Esophagus muscularis mucosa (tissue), 4 donors: Measurements from ENCODE around the gene PTPRN2. TPM values are rescaled to one million over a fixed set of nuclear protein-coding genes. Genes with fewer than 3 reads are reported as not detected.

ENCODE experiments used
- DNase-seq: peaks from one replicate; pipeline ENCODE4 v3.0.0-alpha.2; 2017; ENCODE audit errors: extremely low spot score
- H3K27ac ChIP-seq, 4 donors: fragments of 200-600 bp; sonication (generic); replicated peaks in 1 of 4; 1 replicate in 3 of 4; 2 replicates in 1 of 4; pipeline ENCODE4 v1.5.1; 2016 to 2019; ENCODE audit warnings: mild to moderate bottlenecking in 1 of 4
- H3K27me3 ChIP-seq, 4 donors: fragments of 200-600 bp; sonication (generic); one replicate each; pipeline versions ENCODE4 v1.5.1 to v1.6.0; 2016 to 2019
- H3K36me3 ChIP-seq, 4 donors: fragments of 200-600 bp; sonication (generic); one replicate each; pipeline ENCODE4 v1.5.1; 2016 to 2019
- H3K4me1 ChIP-seq, 4 donors: fragments of 200-600 bp; sonication (generic); one replicate each; pipeline ENCODE4 v1.5.1; 2016 to 2019
- H3K4me3 ChIP-seq, 4 donors: fragments of 200-600 bp; sonication (generic); 1 replicate in 2 of 4; 2 replicates in 2 of 4; pipeline ENCODE4 v1.5.1; 2016 to 2019; ENCODE audit warnings: mild to moderate bottlenecking in 4 of 4, moderate library complexity in 1 of 4
- H3K9me3 ChIP-seq, 4 donors: fragments of 200-600 bp; sonication (generic); 1 replicate in 3 of 4; 2 replicates in 1 of 4; pipeline ENCODE4 v1.5.1; 2016 to 2019
- EP300 ChIP-seq: sonication (generic); formaldehyde crosslinking; IDR thresholded peaks from one replicate; pipeline ENCODE4 v1.6.1; 2017; ENCODE audit warnings: antibody characterized with exemption
- POLR2A ChIP-seq: fragments of 450-650 bp; IDR thresholded peaks from one replicate; pipeline ENCODE4 v1.6.1; 2017; ENCODE audit warnings: antibody characterized with exemption, moderate library complexity, mild to moderate bottlenecking, low read depth
- POLR2AphosphoS5 ChIP-seq, 2 donors: sonication (generic); formaldehyde crosslinking; IDR thresholded peaks; one replicate each; pipeline ENCODE4 v1.6.1; 2017; ENCODE audit warnings: antibody characterized with exemption in 2 of 2
- WGBS: methylation state at CpG from one replicate; pipeline ENCODE4 v1.1.5; 2018; 5-methylcytosine and 5-hydroxymethylcytosine counted together
- intact Hi-C: fragments of 100-400 bp; cut with DNase I; formaldehyde crosslinking; loops from one replicate; pipeline ENCODE4 v1.15.1; 2023
- total RNA-seq, 4 donors: library from RNA; depleted of rRNA; stranded (reverse); fragments of >200 nt; gene quantifications; one replicate each; pipeline versions ENCODE4 v1.1.0 to v1.2.1, GENCODE V29; 2016
- TF ChIP-seq, protein P1 (sequence below), 3 experiments: fragments of 200-600 bp in 2 of 3; fragments of 450-650 bp in 1 of 3; sonication (generic) in 2 of 3; IDR thresholded peaks; one replicate each; pipeline ENCODE4 v1.5.1; 2017 to 2019; ENCODE audit warnings: antibody characterized with exemption in 3 of 3, mild to moderate bottlenecking in 2 of 3, moderate library complexity in 1 of 3

PTPRN2 gene
- total RNA-seq, 4 donors from 2014 or later: 2.1 to 3.1 (median 3.1) TPM

DNA sequence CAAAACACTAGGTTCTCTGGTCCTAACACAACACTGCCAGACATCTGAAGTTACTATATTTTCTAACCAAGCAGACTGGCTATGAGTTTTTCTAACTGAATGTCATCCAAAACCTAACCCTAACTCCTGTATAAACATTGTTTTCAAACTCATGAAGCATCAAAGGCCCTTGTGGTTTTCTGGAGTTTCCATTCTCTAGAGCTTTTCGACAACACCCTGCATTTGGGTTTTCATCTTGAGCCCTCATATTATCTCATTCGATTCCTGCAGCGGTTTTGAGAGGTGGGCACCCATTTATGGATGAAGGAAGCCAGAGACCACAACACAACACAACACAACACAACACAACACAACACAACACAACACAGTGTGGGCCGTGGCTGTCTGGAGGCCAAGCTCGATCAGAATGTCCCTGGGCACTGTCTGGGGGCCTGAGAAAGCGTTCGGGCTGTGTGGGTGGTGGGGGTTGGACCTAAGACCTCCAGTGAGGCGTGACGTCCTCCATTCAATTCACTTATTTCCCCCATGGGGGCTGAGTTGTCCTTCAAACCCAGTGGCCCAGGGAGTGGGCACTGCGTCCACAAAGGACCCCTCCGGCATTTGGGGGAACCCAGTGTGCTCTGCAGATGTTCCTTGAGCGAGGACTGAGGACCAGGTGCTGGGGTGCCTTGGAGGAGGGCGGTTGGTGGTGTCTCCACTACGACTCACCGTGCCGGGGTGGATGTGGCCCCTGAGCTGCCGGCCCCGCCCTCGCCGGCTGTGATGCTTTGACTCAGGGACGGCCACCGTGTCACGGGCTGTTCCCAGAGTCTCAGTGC, 760.4 kb downstream of the PTPRN2 start:
- no peak overlapping the region for H3K27ac ChIP-seq
- no peaks in the 10 kb centered on the region for H3K9me3 ChIP-seq
- 84% methylated on average over 23 of the region's 23 CpGs for WGBS
- no peak for TF ChIP-seq POLR2AphosphoS5 (IDR thresholded peaks at IDR 0.05)
- TF ChIP-seq EP300: no peak
- TF ChIP-seq, protein P1, sequence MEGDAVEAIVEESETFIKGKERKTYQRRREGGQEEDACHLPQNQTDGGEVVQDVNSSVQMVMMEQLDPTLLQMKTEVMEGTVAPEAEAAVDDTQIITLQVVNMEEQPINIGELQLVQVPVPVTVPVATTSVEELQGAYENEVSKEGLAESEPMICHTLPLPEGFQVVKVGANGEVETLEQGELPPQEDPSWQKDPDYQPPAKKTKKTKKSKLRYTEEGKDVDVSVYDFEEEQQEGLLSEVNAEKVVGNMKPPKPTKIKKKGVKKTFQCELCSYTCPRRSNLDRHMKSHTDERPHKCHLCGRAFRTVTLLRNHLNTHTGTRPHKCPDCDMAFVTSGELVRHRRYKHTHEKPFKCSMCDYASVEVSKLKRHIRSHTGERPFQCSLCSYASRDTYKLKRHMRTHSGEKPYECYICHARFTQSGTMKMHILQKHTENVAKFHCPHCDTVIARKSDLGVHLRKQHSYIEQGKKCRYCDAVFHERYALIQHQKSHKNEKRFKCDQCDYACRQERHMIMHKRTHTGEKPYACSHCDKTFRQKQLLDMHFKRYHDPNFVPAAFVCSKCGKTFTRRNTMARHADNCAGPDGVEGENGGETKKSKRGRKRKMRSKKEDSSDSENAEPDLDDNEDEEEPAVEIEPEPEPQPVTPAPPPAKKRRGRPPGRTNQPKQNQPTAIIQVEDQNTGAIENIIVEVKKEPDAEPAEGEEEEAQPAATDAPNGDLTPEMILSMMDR (IDR thresholded peaks at IDR 0.05): no peak
- TF ChIP-seq POLR2A: no peak
- no peaks in the 10 kb centered on the region for H3K4me1 ChIP-seq
- intact Hi-C loops: no loop called here
- DNase-seq: no peak
- peaks cover 0 to 18% (median 0%) of the 10 kb centered on the region in 4 donors for H3K27me3 ChIP-seq
- no peaks in the 10 kb centered on the region for H3K36me3 ChIP-seq
- H3K4me3 ChIP-seq: no peak overlapping the region

DNA sequence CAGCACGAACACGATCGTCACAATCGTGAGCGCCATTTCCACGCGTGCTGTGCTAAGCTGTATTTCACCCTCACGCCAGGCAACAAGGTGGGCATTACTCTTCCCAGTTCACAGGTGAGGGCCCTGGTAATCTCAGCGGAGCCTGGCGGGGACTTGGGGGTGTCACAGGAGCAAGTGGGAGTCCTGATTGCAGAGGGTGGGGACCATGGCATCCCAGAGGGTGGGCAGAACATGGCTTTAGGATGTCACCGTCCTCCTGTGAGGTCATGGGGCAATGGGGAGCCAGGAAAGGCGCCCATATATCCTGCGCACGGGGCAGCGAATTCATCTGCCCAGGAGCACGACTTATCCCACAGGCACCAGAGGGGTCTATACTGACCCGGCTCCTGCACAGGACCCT, 761.1 kb downstream of the PTPRN2 start:
- Histone ChIP-seq H3K9me3 (no peaks in the 10 kb centered on the region), H3K4me3 (no peak overlapping the region), H3K4me1 (no peaks in the 10 kb centered on the region), H3K27me3 (peaks cover 0 to 18% (median 0%) of the 10 kb centered on the region in 4 donors), H3K36me3 (no peaks in the 10 kb centered on the region), H3K27ac (no peak overlapping the region)
- 100% methylated on average over 11 of the region's 17 CpGs for WGBS
- TF ChIP-seq, protein P1 (IDR thresholded peaks at IDR 0.05): no peak
- TF ChIP-seq POLR2AphosphoS5 (IDR thresholded peaks at IDR 0.05) (no peak), EP300 (no peak), POLR2A (no peak)
- intact Hi-C loops: no loop called here
- no peak for DNase-seq

DNA sequence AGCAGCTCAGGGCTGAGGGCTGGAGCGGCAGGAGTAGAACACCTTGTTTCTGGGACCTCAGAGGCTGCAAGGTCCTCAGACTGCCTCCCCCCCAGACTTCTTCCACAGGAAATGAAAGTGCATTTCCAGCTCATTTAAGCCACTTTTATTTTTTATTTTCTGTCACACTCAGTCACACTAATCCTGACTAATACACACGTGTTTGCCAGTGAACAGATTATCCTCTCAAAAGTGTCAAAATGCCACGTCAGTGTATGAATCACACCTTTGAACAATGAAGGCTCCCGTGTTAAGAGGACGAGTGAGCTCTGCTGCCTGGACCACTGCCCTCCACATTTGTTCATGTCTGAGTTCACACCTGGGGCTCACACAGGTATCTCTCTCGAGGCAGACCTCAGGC, 762.3 kb downstream of the PTPRN2 start:
- Histone ChIP-seq H3K4me1 (no peaks in the 10 kb centered on the region), H3K4me3 (no peak overlapping the region), H3K36me3 (no peaks in the 10 kb centered on the region), H3K9me3 (no peaks in the 10 kb centered on the region), H3K27ac (no peak overlapping the region), H3K27me3 (peaks cover 0 to 18% (median 0%) of the 10 kb centered on the region in 4 donors)
- intact Hi-C loops: no loop called here
- DNase-seq: no peak
- WGBS: 57% methylated on average over 6 of the region's 6 CpGs
- TF ChIP-seq EP300 (no peak), POLR2A (no peak), POLR2AphosphoS5 (IDR thresholded peaks at IDR 0.05) (no peak)
- TF ChIP-seq, protein P1 (IDR thresholded peaks at IDR 0.05): no peak

DNA sequence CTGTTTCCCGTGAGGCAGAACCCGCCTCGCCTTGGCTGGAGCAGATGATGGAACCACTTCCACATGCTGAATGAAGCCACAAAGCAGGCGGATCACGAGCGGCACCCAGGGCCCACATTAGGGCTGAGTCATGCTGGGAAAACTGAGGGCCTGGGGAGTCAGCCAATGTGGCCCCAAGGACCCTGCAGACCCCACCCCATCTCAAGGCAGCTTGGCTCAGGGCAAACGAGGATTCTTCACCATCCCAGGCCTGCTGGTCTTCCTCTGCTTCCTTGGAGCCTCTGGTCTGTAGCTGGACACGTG, 762.9 kb downstream of the PTPRN2 start:
- Histone ChIP-seq H3K4me3 (no peak overlapping the region), H3K27ac (no peak overlapping the region), H3K27me3 (peaks cover 0 to 18% (median 0%) of the 10 kb centered on the region in 4 donors), H3K36me3 (no peaks in the 10 kb centered on the region), H3K9me3 (no peaks in the 10 kb centered on the region), H3K4me1 (no peaks in the 10 kb centered on the region)
- DNase-seq: no peak
- intact Hi-C loops: no loop called here
- no peak for TF ChIP-seq POLR2A
- no peak for TF ChIP-seq EP300
- no peak for TF ChIP-seq POLR2AphosphoS5 (IDR thresholded peaks at IDR 0.05)
- TF ChIP-seq, protein P1 (IDR thresholded peaks at IDR 0.05): no peak
- WGBS: 83% methylated on average over 8 of the region's 8 CpGs
